ENCODE measurements around the gene TLE2.

The TLE2 gene

GRCh38 chr19:3008994-3009393, 20.1 kb downstream of the TLE2 start:
- H3K36me3 Mint-ChIP-seq (ENCODE audit: low read depth), result no peaks in the 10 kb centered on the region
- no peak overlapping the region for H3K4me3 Mint-ChIP-seq
- peaks cover 96% of the 10 kb centered on the region for H3K27me3 Mint-ChIP-seq (ENCODE audit: low read depth, poor library complexity)
- no peak for DNase-seq
- no peaks in the 10 kb centered on the region for H3K9me3 Mint-ChIP-seq
- H3K27ac Mint-ChIP-seq, result no peak overlapping the region
- no peaks in the 10 kb centered on the region for H3K4me1 Mint-ChIP-seq
- TF ChIP-seq CTCF (IDR thresholded peaks at IDR 0.05), result no peak

GRCh38 chr19:3007975-3008374, 21.1 kb downstream of the TLE2 start:
- H3K27me3 Mint-ChIP-seq (ENCODE audit: low read depth, poor library complexity), result peaks cover 96% of the 10 kb centered on the region
- no peaks in the 10 kb centered on the region for H3K9me3 Mint-ChIP-seq
- no peak for TF ChIP-seq CTCF (IDR thresholded peaks at IDR 0.05)
- H3K4me1 Mint-ChIP-seq, result no peaks in the 10 kb centered on the region
- no peaks in the 10 kb centered on the region for H3K36me3 Mint-ChIP-seq (ENCODE audit: low read depth)
- no peak for DNase-seq
- H3K27ac Mint-ChIP-seq, result no peak overlapping the region
- H3K4me3 Mint-ChIP-seq, result no peak overlapping the region

- Mint-ChIP-seq H3K4me1 (no peaks in the 10 kb centered on the region), H3K36me3 (ENCODE audit: low read depth) (no peaks in the 10 kb centered on the region), H3K27me3 (ENCODE audit: low read depth, poor library complexity) (peaks cover 91% of the 10 kb centered on the region), H3K9me3 (no peaks in the 10 kb centered on the region), H3K4me3 (no peak overlapping the region), H3K27ac (no peak overlapping the region)
- no peak for TF ChIP-seq CTCF (IDR thresholded peaks at IDR 0.05)
- no peak for DNase-seq
These were observed 22.9 kb downstream of the TLE2 start for GRCh38 chr19:3006075-3006767.

GRCh38 chr19:3005345-3005744, 23.7 kb downstream of the TLE2 start:
- no peak for TF ChIP-seq CTCF (IDR thresholded peaks at IDR 0.05)
- no peak for DNase-seq
- H3K27me3 Mint-ChIP-seq (ENCODE audit: low read depth, poor library complexity), result peaks cover 85% of the 10 kb centered on the region
- no peak overlapping the region for H3K4me3 Mint-ChIP-seq
- H3K36me3 Mint-ChIP-seq (ENCODE audit: low read depth), result no peaks in the 10 kb centered on the region
- H3K4me1 Mint-ChIP-seq, result no peaks in the 10 kb centered on the region
- H3K9me3 Mint-ChIP-seq, result no peaks in the 10 kb centered on the region
- no peak overlapping the region for H3K27ac Mint-ChIP-seq

GRCh38 chr19:3004522-3004921, 24.6 kb downstream of the TLE2 start:
- no peak for DNase-seq
- H3K9me3 Mint-ChIP-seq, result no peaks in the 10 kb centered on the region
- no peaks in the 10 kb centered on the region for H3K36me3 Mint-ChIP-seq (ENCODE audit: low read depth)
- no peak overlapping the region for H3K27ac Mint-ChIP-seq
- H3K27me3 Mint-ChIP-seq (ENCODE audit: low read depth, poor library complexity), result peaks cover 82% of the 10 kb centered on the region
- H3K4me1 Mint-ChIP-seq, result no peaks in the 10 kb centered on the region
- TF ChIP-seq CTCF (IDR thresholded peaks at IDR 0.05), result no peak
- no peak overlapping the region for H3K4me3 Mint-ChIP-seq

GRCh38 chr19:3003046-3003445, 26.0 kb downstream of the TLE2 start:
- H3K9me3 Mint-ChIP-seq, result peaks cover 7% of the 10 kb centered on the region
- no peaks in the 10 kb centered on the region for H3K36me3 Mint-ChIP-seq (ENCODE audit: low read depth)
- H3K4me3 Mint-ChIP-seq, result no peak overlapping the region
- no peak overlapping the region for H3K27ac Mint-ChIP-seq
- peaks cover 78% of the 10 kb centered on the region for H3K27me3 Mint-ChIP-seq (ENCODE audit: low read depth, poor library complexity)
- DNase-seq, result no peak
- TF ChIP-seq CTCF (IDR thresholded peaks at IDR 0.05), result no peak
- no peaks in the 10 kb centered on the region for H3K4me1 Mint-ChIP-seq
